H1 (cell line): ENCODE measurements around the gene KRT3. TPM values are rescaled to one million over a fixed set of nuclear protein-coding genes. Genes with fewer than 3 reads are reported as not detected.

Source experiments
- EZH2 ChIP-seq: fragments of 200-600 bp; sonication (generic); IDR thresholded peaks from 2 replicates; pipeline ENCODE4 v1.7.1; 2012; ENCODE audit warnings: low read depth, mild to moderate bottlenecking, moderate library complexity, low read length, inconsistent platforms; ENCODE audit not compliant: severe bottlenecking
- polyA plus RNA-seq, 7 experiments: library from polyadenylated mRNA; depleted of rRNA in 3 of 7; stranded (reverse) in 5 of 7; unstranded in 2 of 7; fragments of >200 nt in 5 of 7; fragments of 200-250 nt in 2 of 7; gene quantifications; 1 replicate in 5 of 7; 2 replicates in 1 of 7; 4 replicates in 1 of 7; pipeline versions ENCODE4 v1.2.1 to v1.2.3, GENCODE V29; 2011 to 2013; ENCODE audit warnings: missing spikeins in 2 of 7, mixed read lengths in 2 of 7
- total RNA-seq: library from RNA; stranded (reverse); fragmentation: NEBNext Ultra II Directional; extraction: Animal tissue kit (Norgen Biotek cat#: 25700); gene quantifications from 2 replicates; pipeline ENCODE4 v1.2.1, GENCODE V29; 2021

KRT3 gene
- total and polyA plus RNA-seq, 2 of the 8 experiments (the other 6 are each of a cell fraction or from before 2014, with no cell fraction given) = not detected

DNA sequence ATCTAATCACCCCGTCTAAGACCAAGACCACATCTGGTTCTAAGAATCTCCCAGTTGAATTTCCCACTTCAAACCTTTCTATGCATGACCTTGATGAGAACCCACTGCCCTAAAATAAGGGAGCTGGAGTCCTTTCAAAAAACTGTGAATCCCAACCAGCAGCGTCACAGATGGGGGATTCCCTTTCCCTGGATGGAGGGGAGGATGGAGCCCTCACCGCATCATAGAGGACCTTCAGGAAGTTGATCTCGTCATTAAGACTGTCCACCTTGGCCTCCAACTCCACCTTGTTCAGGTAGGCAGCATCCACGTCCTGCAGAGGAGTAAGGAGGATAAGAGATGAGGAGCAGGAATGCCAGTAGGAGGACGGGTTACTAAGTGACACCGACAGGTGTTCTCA lies 13.2 kb upstream of the KRT3 start (continued):
- no peak for TF ChIP-seq EZH2
